ENCODE results near the gene RBM20.

The RBM20 gene

GRCh38 chr10:110737886-110738634 is 93.9 kb downstream of the RBM20 start:
- DNase-seq (ENCODE audit: low spot score): no peak

- DNase-seq (ENCODE audit: low spot score): peak; percentile 31
These were observed 95.7 kb downstream of the RBM20 start for GRCh38 chr10:110739811-110740271.

- no peak for DNase-seq (ENCODE audit: low spot score)
These were observed 98.7 kb downstream of the RBM20 start for GRCh38 chr10:110742801-110743200.

- DNase-seq (ENCODE audit: low spot score): no peak
These were observed 100.6 kb downstream of the RBM20 start for GRCh38 chr10:110744782-110745181.

GRCh38 chr10:110746254-110746826 is 102.2 kb downstream of the RBM20 start:
- peak; percentile 58 for DNase-seq (ENCODE audit: low spot score)

- DNase-seq (ENCODE audit: low spot score): no peak
These were observed 103.0 kb downstream of the RBM20 start for GRCh38 chr10:110746969-110747608.

GRCh38 chr10:110747609-110748464 is 103.7 kb downstream of the RBM20 start:
- no peak for DNase-seq (ENCODE audit: low spot score)

GRCh38 chr10:110748970-110749369 is 104.8 kb downstream of the RBM20 start:
- DNase-seq (ENCODE audit: low spot score): no peak

GRCh38 chr10:110750931-110751330 is 106.8 kb downstream of the RBM20 start:
- DNase-seq (ENCODE audit: low spot score): peak; percentile 9

GRCh38 chr10:110751850-110752249 is 107.7 kb downstream of the RBM20 start:
- no peak for DNase-seq (ENCODE audit: low spot score)

- no peak for DNase-seq (ENCODE audit: low spot score)
These were observed 109.3 kb downstream of the RBM20 start for GRCh38 chr10:110753462-110753861.

- DNase-seq (ENCODE audit: low spot score): no peak
These were observed 110.4 kb downstream of the RBM20 start for GRCh38 chr10:110754375-110755105.

- DNase-seq (ENCODE audit: low spot score): no peak
These were observed 111.6 kb downstream of the RBM20 start for GRCh38 chr10:110755781-110756180.

- DNase-seq (ENCODE audit: low spot score): no peak
These were observed 112.7 kb downstream of the RBM20 start for GRCh38 chr10:110756876-110757275.

- DNase-seq (ENCODE audit: low spot score): no peak
These were observed 113.5 kb downstream of the RBM20 start for GRCh38 chr10:110757586-110757985.

GRCh38 chr10:110758128-110758765 is 114.1 kb downstream of the RBM20 start:
- no peak for DNase-seq (ENCODE audit: low spot score)

- no peak for DNase-seq (ENCODE audit: low spot score)
These were observed 114.8 kb downstream of the RBM20 start for GRCh38 chr10:110758898-110759297.

- no peak for DNase-seq (ENCODE audit: low spot score)
These were observed 115.4 kb downstream of the RBM20 start for GRCh38 chr10:110759523-110759922.

- no peak for DNase-seq (ENCODE audit: low spot score)
These were observed 118.1 kb downstream of the RBM20 start for GRCh38 chr10:110762109-110762848.

- no peak for DNase-seq (ENCODE audit: low spot score)
These were observed 118.7 kb downstream of the RBM20 start for GRCh38 chr10:110762849-110763211.
